ENCODE results near the gene VSIG8.

DNA sequence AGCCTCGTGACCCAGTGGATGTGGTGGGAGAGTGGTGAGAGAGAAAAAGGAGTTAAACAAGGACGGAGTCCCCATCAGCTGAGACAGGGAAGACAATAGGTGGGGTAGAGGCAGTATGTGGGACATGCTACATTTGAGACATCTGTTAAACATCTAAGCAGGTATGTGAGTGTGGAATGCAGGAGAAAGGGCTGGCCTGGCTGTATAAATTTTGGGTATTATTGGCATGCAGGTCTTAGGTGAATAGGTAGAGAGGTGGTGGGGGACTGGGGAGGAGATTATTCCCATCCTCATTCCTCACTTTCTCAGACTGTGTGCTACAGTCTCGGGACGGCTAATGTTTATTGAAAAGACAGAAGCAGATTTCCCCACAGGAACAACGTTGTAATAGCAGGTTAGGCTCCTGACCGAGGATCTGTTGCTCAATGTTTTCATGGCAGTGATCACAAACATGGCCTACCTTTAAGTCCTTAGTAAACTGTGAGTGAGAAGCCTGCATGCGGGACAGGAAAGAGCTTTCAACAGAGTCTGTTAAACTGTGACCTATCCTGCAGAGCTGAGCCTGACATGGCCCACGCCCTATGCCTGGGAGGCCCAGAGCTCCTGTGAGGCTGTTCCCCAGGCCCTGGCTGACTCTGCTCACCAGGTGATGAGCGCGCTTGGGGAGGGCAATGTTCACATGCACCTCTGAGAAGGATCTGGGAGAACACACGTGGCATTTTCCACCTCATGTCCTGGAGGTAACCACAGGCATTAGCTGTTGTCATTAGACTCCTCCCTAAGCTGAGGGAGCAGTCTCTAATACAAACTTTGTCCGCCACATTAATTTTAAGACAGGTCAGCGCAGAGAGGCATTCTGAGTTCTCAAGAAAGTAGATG lies 16.5 kb downstream of the VSIG8 start:
- no peak for TF ChIP-seq EZH2 (IDR thresholded peaks at IDR 0.05)
- TF ChIP-seq POLR2AphosphoS5 (IDR thresholded peaks at IDR 0.05; ENCODE audit: borderline replicate concordance, low read depth, low read length) = no peak
- TF ChIP-seq FOXP2 (optimal IDR thresholded peaks at IDR 0.05; ENCODE audit: control extremely low read depth, extremely low read length, insufficient read depth) = no peak

Measured in SK-N-MC (cell line).